Fibroblast of peridontal ligament (primary cell): ENCODE data around the gene PRIMPOL.

Experiments
- DNase-seq: peaks from one replicate; pipeline ENCODE4 v3.0.0-alpha.2; 2010; ENCODE audit errors: extremely low read depth

PRIMPOL gene

DNA sequence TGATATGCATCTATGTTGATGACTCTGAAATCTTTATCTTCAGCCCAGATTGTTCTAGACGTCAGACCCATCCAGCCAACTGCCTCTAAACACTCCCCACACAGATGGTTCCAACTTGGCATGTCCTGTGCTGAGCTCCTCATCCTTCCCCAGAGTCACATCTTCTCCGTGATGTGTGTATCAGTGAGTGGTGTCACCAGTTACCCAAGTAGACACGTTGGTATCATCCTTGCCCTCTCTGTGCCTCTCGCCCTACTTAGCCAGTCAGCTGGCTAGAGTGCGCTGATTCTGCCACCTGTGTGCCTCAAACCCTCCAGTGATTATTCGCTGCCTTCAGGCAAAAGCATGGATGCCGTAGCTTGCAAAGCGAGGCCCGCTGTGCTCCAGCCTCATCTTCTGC lies 18.6 kb downstream of the PRIMPOL start:
- no peak for DNase-seq

DNA sequence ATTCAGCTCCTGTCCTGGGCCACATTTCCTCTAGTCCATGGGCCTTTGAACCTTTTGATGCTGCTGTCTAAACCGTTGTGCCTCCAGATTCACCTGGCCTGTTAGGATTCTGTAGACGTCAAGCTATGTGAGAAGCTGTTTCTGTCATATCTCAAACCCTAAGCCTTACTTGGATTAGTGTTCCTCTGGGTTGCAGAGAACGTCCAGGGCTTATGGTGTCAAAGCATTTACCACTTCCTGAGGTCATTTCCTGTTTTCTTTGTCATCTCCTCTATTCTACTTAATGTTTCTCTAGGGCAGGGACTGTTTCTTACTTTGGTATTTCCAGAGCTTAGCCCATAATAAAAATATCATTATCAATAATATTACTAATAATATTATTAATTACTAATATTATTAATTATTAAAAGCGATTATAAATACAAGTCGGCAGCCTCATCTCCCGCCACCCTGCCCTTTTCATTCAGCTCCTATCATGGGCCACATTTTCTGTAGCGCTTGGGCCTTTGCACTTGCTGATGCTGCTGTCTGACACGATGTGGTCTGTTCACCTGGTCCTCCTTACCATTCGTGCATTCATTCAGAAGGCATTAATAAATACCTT lies 19.1 kb downstream of the PRIMPOL start:
- DNase-seq = no peak

DNA sequence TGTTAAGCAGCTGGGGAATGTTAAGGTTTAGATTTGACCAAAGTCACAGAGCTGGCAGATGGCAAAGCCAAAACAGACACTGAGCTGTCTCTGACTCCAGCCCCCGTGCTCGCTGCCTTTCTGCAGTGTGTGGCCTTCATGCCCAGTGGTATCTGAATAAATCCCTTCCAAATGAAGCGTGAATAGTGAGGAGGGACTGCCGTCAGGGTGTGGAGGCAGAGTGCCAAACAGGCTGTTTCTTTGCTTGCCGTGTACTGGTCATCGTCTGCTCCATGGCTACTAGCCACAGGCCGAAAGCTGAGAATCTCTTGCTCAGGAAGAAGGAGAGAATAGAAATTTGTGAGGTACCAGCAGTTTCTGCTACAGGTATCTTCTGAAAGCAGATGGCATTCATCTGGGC lies 19.7 kb downstream of the PRIMPOL start:
- no peak for DNase-seq

DNA sequence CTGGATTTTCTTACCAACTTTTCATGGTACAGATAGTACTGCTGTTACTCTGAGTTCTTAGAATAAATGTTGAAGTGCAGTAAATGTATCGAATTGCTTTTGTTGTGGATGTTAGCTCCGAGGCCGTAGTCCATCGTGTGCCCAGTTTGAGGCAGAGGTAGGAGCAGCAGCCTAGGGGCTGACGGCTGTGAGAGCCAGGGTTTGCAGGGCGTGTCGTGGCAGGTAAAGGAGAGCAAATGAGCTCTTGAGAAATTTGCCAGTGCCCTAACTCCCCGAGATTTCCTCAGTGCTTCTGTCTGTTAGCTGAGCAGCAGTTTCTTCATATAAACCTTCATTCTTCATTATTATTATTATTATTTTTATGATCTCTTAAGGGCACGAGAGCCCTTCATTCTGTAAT lies 21.6 kb downstream of the PRIMPOL start:
- no peak for DNase-seq

DNA sequence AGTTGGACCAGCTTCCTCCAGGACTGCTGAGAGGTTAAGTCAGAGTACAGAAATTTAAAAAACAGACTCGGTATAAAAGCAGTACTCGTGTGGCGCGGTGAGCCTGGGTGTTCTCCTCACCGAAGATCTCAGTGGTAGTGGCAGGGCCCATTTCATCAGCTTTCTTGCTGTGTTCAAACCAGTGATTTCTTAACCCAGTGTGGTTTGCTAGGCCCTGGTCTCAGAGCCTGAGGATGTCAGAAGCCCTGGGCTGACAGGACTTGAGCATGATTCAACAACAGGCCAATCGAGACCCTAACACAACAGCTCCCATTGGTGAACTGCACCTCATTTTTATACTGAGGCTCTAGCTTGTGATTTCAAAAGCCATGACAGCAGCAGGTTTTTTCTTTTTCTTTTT lies 23.2 kb downstream of the PRIMPOL start:
- no peak for DNase-seq

DNA sequence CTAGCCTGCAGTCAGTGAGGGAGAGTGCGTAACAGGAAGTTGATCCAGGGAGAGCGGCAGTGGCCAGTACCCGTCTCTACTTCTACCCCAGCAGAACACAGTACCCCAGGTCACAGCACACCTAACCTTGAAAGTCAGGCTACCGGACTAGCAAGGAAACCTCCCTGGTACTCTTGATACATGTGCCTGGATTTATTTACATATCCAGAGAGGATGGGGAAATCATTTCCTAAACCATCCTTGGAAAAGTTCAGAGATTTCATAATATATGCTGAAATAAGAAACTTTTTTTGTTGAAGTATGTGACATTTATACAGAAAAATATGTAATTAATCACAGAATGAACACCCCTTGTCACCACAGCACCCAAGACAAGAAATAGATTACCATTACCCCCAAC lies 24.5 kb downstream of the PRIMPOL start:
- peak; percentile 41 for DNase-seq

DNA sequence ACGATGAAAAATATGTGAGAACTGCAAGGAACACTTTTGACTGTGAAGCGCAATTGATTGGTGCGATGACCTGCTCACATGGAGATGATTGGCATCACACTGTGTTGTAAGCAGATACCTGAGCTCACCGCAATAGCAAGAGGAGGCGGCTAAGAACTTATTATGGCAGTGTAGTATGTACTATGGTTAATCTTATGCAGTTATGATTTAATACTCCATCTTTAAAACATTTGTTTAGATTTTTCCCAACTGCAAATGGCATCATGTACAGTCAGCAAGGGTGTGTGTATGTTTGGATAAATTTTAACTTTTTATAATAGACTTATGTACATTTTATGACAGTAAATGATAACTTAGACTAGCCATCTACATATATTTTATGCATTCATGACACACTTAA lies 25.5 kb downstream of the PRIMPOL start:
- DNase-seq = no peak

DNA sequence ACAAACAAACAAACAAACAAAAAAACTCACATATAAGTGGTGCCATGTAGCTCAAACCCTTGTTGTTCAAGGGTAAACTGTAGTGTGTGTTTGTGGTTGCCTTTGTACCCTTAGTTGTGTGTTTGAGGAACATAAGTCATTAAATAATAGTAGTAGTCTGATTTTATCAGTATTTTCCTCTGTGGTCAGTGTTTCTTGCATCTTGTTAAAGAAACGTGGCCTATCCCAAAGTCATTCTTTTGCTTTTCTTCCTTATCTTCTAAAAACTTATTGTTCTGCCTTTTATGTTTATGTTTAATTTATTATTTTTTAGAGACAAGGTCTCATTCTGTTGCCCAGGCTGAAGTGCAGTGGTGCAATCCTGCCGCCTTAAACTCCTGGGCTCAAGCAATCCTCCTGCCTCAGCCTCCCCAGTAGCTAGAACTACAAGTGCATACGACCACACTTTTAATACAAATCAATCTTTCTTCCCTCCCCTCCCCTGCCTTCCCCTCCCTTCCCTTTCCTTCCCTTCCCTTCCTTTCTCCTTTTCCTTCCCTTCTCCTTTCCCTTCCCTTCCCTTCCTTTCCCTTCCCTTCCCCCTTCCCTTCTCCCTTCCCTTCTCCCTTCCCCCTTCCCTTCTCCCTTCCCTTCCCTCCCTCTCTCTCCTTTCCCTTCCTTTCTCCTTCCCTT lies 26.4 kb downstream of the PRIMPOL start:
- DNase-seq = no peak

DNA sequence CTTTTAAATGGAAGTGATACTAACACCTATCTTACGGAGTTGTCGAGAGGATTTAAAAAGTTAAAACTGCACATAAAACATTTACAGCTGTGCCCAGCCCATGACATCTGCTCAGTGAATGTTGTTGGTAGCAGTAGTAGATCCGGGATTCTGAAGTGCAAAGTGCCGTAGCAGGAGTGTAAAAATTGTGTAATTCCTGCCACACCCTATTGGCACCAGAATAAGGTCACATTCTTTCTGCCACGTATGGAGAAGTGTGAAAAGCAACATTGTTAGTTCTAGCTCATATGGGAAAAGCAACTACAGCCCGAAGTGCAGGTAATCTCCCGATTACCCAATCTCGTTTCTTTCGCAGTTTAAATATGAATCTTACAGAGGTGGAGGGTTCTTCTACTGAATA lies 31.2 kb downstream of the PRIMPOL start:
- DNase-seq = no peak

DNA sequence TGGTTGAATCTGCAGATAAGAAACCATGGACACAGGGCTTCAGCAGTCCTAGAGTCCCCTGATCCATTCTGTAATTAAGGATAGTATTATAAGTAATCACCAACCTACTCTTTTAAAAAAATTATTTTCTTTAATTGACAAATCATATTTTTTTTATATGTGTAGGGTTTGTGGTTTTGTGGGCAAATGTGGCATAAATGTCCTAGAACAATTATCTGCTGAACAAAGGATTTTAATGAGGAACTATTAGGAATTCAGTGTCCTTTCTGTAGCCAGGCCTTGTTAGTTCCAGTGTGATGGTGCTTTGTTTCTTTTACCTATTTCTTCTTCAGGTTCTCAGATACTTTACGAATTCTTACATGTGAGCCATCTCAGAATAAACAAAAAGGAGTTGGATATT lies 32.4 kb downstream of the PRIMPOL start:
- no peak for DNase-seq

DNA sequence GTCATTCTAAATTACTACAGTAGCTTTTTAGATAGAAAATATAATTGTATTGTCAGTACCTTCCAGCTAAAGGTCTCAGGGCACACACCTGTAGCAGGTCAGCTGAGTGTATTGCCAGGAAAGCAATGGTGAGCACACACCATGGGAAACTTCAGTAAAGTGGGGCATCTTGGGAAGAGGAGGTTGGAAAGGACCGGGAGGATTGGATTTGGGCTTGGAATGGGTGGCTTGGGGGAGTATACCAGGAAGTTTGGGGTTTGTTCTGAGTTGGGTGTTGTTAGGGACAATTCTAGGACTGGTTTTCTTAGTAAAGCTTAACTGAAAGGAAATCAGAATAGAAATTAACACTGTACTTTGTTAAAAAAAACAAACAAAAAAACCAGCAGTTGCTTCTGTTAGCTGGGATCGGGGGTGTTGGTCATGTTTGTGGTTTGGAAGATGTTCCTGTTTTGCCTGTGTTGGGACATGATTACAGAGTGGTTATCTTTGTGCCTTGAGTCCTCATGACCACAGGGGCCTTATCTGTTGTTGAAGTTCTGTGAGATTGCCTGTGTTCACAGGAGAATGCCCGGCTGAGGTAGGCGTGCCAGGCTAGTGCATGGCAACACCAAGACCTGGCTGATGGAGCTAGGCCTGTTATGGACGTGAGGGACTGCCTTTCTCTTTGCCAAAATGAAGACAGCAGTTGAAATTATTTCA lies 35.1 kb downstream of the PRIMPOL start:
- DNase-seq = no peak

DNA sequence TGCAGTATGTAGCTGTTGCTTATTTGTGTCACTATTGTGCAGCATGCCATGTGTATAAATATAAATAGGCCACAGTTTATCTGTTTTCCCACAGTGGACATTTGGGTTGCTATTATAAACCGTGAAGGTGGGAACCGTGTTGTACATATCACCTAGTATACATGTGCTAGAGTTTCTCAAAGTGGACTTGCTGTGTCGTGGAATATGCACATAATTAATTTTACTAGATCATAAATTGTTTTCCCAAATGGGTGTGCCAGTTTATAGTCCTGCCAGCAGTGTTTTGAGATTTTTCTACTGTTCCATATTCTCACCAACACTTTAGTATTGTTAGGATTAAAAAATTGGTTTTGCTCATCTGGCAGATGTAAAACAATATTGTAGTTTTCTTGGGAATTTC lies 38.5 kb downstream of the PRIMPOL start:
- DNase-seq = no peak

DNA sequence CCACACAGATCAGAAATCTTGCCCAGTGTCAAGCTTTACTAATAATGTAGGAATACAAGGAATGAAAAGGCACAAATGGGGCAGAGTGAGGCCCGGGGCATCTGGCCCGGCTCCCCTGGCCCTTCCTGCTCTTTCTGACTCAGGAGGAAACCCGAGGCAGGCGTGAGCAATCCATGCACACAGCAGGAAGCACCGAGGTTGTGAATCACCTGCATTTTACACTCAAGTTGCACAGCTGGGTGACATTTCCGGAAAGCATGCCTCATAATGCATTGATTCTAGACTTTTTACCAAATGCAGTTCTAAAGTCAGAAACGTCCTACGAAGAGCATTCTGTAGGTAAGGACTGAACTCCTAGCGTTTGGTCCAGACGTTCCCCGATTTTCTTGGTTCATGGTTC lies 38.9 kb downstream of the PRIMPOL start:
- DNase-seq = peak; percentile 53

DNA sequence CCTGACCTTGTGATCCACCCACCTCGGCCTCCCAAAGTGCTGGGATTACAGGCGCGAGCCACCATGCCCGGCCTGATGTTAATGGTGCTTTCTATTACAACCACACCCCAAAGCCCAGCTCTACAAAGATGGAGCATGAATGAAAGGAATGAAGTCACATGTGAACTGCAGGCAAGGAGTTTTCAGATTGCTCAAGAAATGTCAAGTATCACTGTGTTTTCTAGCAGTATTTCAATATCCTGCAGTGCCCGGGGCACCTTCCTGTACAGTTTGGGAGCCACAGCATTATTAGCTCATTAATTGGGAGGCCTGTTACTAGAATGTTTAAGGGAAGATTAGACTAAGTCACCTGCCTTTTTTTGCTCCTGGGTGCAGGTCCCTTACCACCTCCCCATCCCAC lies 40.1 kb downstream of the PRIMPOL start:
- DNase-seq = no peak

DNA sequence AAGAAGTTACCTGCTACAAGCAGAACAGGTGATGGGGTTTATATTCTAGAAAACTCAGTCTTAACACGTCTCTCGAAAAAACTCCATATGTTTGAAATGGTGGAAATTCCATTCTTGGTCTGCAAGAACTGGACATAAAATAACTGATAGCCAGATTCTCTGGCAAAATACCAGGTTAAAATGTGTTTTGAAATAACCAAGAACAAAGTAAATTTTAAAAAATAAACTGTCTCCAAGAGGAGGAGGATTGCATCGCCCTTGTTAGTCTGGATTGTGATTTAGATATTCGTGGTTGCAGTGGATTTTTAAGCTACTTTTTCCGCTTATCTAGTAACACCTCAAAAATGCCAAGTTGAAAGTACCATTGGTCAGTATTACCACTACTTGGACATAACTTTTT lies 43.5 kb downstream of the PRIMPOL start:
- peak; percentile 73 for DNase-seq

DNA sequence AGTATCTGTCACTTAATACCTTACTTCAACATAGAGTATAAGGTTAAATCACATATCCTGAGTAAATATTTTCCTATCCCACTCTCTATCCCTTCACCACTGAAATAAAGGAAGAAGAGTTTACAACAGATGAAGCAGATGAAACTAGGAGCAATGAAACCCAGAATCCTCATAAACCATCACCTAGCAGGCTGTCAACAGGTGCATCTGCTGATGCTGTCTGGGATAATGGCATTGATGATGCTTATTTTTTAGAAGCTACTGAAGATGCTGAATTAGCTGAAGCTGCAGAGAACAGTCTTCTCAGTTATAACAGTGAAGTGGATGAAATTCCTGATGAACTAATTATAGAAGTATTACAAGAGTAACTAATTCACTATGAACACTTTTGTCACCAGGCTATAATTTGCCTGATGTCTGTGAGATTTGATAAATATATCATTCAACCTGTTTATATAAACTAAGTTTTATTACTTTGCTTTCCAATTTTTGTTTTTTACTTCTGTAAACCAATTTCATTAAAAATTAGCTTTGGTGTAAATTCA lies 44.9 kb downstream of the PRIMPOL start:
- DNase-seq = no peak

DNA sequence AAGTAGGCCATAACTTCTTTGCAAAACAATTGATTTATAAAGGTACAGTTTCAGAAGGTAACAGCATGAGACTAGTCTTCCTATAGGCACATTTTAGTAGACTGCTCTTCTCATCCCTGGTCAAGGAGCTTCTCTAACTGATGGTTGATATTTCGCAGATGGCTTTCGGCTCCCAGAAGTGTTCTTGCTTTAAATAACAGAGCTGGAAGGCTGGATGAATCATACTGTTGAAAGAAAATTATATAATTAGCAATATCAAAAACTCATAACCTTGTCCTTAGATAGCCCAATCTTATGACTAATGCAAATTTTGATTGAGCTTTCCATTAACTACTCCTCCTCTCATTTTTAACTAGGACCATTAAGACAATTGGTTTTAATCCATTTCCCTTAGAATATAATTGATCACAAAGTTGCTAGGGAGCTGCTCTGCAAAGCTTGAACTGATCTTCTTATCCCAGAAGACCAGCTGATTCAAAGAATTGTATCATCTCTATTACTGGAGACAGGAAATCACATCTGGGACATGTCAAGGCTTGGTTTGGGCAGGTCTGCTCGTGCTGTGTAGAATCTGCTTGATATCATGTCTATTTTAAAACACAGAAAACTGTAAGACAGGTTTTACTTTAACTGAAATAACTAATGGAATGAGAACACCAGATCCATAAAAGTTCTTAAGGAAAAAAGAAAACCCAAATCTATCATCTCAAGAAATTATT lies 45.8 kb downstream of the PRIMPOL start:
- peak; percentile 12 for DNase-seq

DNA sequence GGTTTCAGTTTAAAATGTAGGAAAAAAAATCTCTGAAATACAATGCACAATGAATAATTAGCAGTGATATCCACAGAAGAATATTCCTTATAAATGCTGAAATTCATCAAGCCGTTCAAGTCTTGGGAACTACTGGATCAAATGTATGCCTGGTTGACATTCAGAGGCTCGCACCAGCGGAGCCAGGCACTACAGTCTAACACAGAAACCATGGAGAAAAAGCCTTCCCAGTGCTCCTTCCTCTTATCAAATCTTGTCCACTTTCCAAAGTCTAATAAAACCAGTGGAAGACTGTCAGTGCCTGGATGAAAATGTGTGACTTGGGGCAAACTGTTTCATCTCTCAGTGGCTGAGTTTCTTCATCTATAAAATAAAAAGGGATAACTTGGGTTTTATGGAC lies 48.4 kb downstream of the PRIMPOL start:
- DNase-seq = no peak

DNA sequence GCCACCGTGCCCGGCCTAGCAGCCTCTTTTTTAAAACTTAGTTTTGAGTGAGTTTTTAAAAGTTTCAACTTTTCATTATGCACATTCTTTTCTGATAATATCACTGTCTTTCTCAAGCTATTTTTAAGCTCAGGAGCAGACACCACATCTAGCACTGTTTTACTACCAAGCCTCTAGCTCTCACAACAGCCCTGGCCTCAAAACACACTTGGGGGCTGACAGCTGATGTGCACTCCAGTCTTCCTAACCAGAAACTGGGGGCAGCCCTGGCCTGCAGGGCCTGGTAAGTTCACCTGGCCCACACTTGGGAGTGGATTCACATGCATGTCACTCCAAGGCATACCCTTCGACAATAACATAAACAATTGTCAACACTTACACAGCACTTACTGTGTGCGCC lies 50.4 kb downstream of the PRIMPOL start:
- DNase-seq = peak; percentile 27

DNA sequence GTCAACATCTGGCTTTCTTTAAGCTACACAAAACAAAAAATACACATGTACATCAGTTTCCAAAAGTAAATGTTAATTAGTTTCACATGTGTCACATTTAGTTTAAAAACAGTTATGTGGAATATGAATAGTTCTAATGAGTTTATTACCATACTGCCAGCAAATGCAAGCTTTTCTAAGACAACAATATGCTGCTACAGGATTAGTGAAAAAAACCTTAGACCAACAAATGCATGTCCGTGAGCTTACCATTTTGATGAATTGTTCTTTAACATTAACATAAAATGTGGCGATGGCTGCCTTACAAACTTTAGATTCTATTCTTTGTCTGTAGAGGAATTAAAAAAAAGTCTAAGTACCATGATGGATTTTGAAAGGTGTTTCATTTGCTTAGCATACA lies 52.6 kb downstream of the PRIMPOL start:
- no peak for DNase-seq

DNA sequence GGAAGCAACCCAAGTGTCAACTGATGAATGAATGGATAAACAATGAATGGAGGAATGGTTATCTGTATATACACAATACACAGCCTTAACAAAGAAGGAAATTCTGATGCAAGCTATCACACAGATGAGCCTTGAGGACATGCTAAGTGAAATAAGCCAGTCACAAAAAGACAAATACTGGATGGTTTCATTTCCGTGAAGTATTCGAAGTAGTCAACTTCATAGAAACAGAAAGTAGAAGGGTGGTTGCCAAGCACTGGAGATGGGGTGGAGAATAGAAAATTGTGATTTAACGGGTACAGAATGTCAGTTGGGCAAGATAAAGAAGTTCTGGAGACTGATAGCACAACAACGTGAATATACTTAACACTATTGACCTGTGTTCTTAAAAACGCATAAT lies 56.2 kb downstream of the PRIMPOL start:
- DNase-seq = no peak

DNA sequence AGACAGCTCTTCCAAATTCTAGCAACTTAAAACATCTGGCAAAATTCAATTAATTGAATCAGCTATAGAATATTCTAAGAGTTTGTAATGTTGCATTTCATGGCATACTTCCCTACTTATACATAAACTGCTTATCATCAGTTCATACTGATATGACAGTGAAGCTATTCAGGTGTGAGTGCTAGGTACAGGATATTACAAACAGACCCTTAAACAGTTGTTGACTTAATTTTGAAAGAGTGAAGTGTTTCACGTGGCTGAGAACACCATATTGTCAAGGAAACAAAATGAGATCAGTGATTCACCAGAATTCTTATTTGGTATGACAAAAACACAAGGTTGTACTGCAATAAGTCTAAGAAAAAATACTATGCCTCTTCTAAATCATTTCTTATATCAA lies 56.9 kb downstream of the PRIMPOL start:
- DNase-seq = no peak
